Adrenal gland (tissue), 5 donors: ENCODE measurements around the gene TAL1.

Experiments used
- CTCF ChIP-seq, 6 experiments: fragments of 450-650 bp in 4 of 6; fragments of 200-600 bp in 2 of 6; sonication (generic) in 1 of 6; IDR thresholded peaks; 1 replicate in 5 of 6; 2 replicates in 1 of 6; pipeline versions ENCODE4 v1.5.1 to v1.8.0; 2016 to 2021; ENCODE audit warnings: antibody characterized with exemption in 6 of 6, mild to moderate bottlenecking in 2 of 6, moderate library complexity in 1 of 6
- POLR2A ChIP-seq, 2 donors: fragments of 450-650 bp; IDR thresholded peaks; one replicate each; pipeline ENCODE4 v1.6.1; 2017; ENCODE audit warnings: antibody characterized with exemption in 2 of 2, mild to moderate bottlenecking in 2 of 2, moderate library complexity in 1 of 2
- donor health status: DM: no; HTN: no; CAD: no.

- TF ChIP-seq CTCF (IDR thresholded peaks at IDR 0.05) (no peak), POLR2A (IDR thresholded peaks at IDR 0.05) (no peak)
These were observed 24.1 kb downstream of the TAL1 start for GRCh38 chr1:47207803-47208373.
